Measurements from ENCODE around the gene ADD3.

Gene ADD3

GRCh38 chr10:110151467-110151866, 143.7 kb downstream of the ADD3 start:
- H3K4me3 ChIP-seq, result no peak overlapping the region
- H3K9me3 ChIP-seq, result no peaks in the 10 kb centered on the region
- no peak for TF ChIP-seq CTCF (IDR thresholded peaks at IDR 0.05)
- peaks cover 0 to 28% of the 10 kb centered on the region in 2 donors for H3K27me3 ChIP-seq
- H3K4me1 ChIP-seq, result no peaks in the 10 kb centered on the region
- no peaks in the 10 kb centered on the region for H3K36me3 ChIP-seq
- no peak overlapping the region for H3K27ac ChIP-seq
- DNase-seq, result no peak
- intact Hi-C loops (cut with DNase I; ENCODE audit: low total_unique reads), result no loop called here

- no peaks in the 10 kb centered on the region for H3K4me1 ChIP-seq
- no peak for DNase-seq
- no peaks in the 10 kb centered on the region for H3K9me3 ChIP-seq
- no peak for TF ChIP-seq CTCF (IDR thresholded peaks at IDR 0.05)
- H3K36me3 ChIP-seq, result no peaks in the 10 kb centered on the region
- peaks cover 0 to 31% of the 10 kb centered on the region in 2 donors for H3K27me3 ChIP-seq
- no peak overlapping the region for H3K4me3 ChIP-seq
- H3K27ac ChIP-seq, result no peak overlapping the region
- intact Hi-C loops (cut with DNase I; ENCODE audit: low total_unique reads), result no loop called here
Measured at GRCh38 chr10:110151971-110152370, 144.2 kb downstream of the ADD3 start.

DNA sequence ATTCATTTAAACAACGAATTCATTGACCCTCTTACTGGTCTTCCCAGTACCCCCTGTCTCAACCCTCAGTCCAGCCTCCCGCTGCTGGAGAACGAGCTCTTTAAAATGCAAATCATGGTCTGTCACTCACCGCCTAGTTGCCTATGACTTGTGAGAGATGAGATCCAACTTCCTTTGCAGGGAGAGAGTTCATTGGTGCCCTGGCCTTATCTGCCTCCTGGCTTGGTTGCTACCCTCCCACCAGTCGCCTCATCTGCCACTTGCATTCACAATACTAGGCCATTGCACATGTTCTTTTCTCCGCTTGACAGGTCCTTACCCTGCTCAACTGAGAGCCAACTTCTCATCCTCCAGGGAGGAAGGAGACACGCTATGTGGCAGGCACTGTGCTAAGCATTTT, 145.6 kb downstream of the ADD3 start:
- no peaks in the 10 kb centered on the region for H3K4me1 ChIP-seq
- DNase-seq, result no peak
- H3K27me3 ChIP-seq, result peaks cover 0 to 40% of the 10 kb centered on the region in 2 donors
- no peak for TF ChIP-seq CTCF (IDR thresholded peaks at IDR 0.05)
- no peak overlapping the region for H3K27ac ChIP-seq
- intact Hi-C loops (cut with DNase I; ENCODE audit: low total_unique reads), result no loop called here
- no peaks in the 10 kb centered on the region for H3K9me3 ChIP-seq
- H3K36me3 ChIP-seq, result no peaks in the 10 kb centered on the region
- H3K4me3 ChIP-seq, result no peak overlapping the region

DNA sequence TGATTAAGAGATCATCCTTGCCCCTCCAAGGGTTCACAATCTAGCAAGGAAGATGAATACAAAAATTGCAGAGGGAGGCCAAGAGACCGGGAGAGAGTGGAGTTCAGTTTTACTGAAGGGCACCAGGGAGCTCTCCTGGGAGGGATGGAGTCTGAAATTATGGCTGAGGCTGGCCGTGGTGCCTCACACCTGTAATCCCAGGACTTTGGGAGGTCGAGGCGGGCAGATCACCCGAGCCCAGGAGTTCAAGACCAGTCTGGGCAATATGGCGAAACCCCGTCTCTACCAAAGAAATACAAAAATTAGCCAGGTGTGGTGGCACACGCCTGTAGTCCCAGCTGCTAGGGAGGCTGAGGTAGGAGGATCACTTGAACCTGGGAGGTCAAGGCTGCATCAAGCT, 148.3 kb downstream of the ADD3 start:
- H3K27me3 ChIP-seq, result peaks cover 0 to 46% of the 10 kb centered on the region in 2 donors
- H3K27ac ChIP-seq, result no peak overlapping the region
- intact Hi-C loops (cut with DNase I; ENCODE audit: low total_unique reads), result no loop called here
- TF ChIP-seq CTCF (IDR thresholded peaks at IDR 0.05), result no peak
- H3K9me3 ChIP-seq, result no peaks in the 10 kb centered on the region
- H3K4me3 ChIP-seq, result no peak overlapping the region
- DNase-seq, result no peak
- H3K4me1 ChIP-seq, result no peaks in the 10 kb centered on the region
- H3K36me3 ChIP-seq, result no peaks in the 10 kb centered on the region

DNA sequence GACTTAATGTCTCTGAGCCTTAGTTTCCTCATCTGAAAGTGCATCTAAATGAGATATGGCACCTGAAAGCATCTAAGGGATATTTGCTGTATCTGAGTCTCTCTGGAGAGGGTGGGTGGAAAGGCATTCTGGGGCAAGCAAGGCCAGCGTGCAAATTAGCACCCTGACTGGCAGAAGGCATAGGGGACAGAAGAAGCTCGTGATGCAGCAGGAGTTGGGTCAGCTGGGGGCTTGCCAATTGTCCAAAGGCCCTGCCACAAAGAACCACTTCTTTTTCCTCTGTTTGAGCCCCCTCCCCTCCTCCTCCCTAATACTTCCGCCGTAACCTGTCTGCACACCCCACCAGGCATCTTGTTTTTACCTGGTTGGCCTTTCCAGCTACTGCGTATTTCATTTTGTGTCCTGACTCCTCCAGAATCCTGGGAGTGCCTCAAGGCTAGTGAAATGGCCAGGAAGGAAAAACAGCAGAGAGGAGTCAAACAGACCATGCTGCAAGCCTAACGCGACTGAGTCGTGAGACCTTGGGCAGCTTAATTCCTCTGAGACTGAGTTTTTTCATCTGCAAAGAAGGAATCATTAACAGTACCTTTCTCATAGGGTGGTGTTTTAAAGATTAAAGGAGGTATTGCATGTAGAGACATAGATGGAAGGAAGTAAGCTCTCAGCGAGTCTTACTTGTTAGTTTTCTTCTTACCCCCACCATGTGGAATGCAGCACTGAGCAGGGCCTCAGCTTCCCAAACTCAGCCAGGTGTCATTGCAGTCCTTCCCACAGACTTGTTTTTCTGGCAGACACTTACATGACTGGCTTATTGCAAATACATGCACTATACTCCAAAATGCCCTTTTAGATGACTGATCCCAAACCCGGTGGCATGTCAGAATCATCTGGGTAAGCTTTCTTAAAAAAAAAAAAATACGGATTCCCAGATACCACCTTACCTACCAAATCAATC, 150.5 kb downstream of the ADD3 start:
- intact Hi-C loops (cut with DNase I; ENCODE audit: low total_unique reads), result no loop called here
- peaks cover 0 to 35% of the 10 kb centered on the region in 2 donors for H3K27me3 ChIP-seq

More for the DNA sequence above, 150.5 kb downstream of the ADD3 start:
- no peak for TF ChIP-seq CTCF (IDR thresholded peaks at IDR 0.05)
- H3K4me3 ChIP-seq, result no peak overlapping the region
- no peak for DNase-seq
- no peaks in the 10 kb centered on the region for H3K9me3 ChIP-seq
- no peak overlapping the region for H3K27ac ChIP-seq
- no peaks in the 10 kb centered on the region for H3K36me3 ChIP-seq
- H3K4me1 ChIP-seq, result no peaks in the 10 kb centered on the region

Measured in tibial artery (tissue), 4 donors.